Measurements from ENCODE around the gene MB. TPM values are rescaled to one million over a fixed set of nuclear protein-coding genes. Genes with fewer than 3 reads are reported as not detected.

Gene MB
- total RNA-seq, 1 donor from 2014 or later, result 0.35 TPM

DNA sequence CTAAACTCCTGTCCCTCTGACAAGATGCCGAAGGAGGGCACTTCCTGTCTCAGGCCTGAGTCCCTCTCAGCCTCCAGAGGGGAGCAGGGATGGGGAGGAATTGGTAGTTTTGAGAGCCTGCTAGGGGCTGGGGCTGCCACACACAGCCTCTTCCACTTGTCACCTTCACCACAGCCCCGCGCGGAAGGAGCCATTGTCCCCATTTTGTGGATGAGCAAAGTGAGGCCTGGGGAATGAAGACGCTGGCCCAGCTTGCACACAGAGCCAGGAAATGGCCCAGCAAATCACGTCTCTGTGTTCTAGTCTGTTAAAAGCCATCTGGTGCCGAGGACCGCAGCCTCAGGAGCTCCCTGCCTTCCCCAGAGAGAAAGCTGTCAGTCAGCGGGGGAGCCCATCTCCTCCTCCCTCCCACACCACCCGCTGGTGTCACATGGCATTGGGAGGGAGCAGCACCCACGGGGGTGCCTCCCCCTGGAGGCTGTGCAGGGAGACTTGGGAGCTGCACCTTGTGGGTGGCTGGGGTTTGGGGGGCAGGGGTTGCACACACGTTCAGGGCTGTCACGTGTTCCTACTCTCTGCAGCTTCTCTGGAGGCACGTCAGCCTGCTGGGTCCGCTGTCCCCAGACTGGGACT is 41.9 kb downstream of the MB start:
- DNase-seq (ENCODE audit: low spot score), result no peak

DNA sequence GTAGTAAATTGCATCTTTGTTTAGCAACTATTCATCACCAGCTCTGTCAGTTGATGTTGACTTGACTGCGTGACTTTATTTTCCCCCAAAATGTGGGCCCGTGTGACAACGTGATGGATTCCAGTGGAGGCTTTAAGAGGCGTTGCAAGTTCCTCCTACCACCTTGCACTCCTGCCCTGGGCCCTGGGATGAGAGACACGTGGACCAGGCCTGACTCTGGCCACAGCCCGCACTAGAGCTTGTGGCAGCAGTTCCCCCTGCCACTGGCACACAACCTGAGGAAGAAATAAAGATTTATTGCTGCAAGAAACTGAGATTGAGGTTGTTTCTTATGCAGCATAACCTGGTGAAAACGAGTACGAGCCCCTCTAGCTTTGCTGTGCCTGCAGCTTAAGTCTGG is 44.6 kb downstream of the MB start:
- DNase-seq (ENCODE audit: low spot score), result no peak

DNA sequence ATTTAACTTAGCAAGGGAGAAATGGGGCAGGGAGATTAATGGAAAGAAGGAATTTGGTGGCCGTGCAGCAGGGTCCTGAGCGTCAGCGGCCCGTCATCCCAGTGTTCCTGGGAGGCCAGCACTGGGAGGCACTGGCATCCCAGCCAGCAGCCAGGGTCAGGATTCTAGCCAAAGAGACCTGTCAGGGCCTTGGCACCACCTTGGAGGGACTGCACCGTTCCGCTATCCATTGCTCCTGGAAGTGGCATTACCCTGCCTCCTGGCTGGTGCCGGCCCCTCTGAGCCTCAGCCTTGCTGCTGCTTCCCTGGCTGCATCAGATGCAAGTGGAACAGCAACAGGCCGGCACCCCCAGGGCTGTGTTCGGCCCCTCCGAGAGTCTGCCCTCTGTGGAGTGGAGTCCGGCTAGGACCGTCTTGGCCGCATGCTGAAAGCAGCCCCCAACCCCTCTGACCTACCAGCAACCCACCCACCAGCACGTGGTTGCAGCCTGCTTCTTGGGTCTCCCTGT is 46.4 kb downstream of the MB start:
- no peak for DNase-seq (ENCODE audit: low spot score)

DNA sequence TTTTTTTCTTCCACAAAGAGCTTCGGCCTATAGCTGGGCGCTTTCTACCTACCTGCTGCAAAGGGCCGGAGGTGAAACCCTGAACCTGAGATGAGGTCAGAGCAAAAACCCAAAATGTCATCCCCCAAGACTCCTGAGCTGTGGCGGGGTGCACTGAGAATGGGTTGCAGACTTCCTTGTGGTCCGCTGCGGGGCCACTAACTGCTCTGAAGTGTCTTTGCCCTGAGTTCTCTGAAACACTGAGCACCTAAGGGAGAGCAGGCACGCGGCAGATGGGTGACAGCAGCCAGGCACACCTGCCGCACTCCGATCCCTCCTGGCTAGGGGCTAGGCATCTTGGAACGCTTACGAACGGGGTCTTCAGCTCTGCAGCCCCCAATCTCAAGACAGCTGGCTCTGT is 47.2 kb downstream of the MB start:
- DNase-seq (ENCODE audit: low spot score), result no peak

GRCh38 chr22:35568751-35569739 is 48.1 kb downstream of the MB start:
- no peak for DNase-seq (ENCODE audit: low spot score)

DNA sequence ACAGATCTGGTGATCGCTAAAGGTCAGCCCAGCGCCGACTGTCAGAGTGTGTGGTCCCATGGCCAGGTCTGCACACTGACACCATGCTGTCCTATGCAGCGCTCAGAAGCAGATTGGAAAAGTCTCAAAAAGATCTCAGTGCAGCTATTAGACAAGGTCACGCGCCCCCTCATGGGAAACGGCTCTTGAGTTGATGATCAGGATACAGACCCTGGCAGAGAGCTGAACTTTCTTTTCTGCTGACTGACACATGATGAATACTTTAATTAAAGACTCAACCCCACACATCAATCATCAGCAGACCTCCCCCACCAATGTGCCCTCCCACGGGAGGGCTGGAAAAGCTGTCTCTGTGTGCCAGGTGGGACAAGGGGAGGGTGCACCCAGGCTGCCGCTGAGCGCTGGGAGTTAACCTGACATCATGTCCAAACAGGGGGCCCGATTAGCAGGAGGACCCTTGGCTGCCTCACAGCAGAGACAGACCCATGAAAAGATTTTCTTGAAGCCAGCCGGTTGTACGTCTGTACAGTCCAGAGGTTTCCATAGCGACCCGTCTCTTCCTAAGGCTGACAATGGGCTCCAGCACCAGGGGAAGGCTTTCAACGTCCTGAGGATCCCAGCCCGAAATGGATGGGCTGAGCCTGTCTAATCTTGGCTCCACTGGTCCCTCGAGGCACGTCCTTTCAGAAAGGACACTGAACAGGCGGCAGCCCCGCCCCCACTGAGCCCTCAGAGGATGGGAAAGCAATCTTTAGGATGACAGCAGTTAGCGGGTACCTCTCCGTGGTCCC is 49.6 kb downstream of the MB start:
- DNase-seq (ENCODE audit: low spot score), result no peak

DNA sequence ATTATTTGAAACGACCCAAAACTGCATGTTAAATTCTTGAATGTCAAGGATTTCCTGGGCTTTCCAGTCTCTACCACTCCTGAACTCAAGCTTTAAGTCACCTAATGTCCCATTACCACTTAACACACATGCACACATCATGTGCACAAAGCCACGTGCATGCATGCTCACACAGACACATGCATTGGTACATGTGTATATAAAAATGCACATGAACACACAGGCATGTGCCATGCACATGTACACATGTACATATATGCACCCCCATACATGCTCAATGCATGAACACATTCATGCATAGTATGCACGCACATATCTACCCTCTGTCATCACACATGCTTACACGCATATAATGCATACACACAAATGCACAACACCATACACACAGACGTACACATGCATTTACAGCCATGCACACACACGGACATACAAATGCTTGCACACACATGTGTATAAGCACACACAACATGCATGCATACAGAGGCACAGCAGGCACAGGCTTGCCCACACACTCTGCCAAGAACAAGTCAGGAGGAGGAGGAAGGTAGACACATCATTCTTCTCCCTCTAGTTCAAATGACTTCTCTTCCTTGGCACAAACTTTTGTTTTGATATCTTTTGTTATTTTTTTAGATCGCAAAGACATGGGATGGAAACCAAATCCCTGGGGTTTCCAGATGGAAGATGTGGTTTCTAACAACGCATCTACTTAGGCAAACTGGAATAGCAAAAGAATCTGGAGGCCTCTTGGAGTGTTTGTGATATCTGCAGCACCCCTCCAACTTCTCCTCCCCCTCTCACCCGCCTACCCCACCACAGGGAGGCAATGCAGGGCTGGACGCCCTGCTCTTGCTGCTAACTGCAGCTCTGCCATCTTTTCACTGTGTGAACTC is 51.9 kb downstream of the MB start:
- no peak for DNase-seq (ENCODE audit: low spot score)

DNA sequence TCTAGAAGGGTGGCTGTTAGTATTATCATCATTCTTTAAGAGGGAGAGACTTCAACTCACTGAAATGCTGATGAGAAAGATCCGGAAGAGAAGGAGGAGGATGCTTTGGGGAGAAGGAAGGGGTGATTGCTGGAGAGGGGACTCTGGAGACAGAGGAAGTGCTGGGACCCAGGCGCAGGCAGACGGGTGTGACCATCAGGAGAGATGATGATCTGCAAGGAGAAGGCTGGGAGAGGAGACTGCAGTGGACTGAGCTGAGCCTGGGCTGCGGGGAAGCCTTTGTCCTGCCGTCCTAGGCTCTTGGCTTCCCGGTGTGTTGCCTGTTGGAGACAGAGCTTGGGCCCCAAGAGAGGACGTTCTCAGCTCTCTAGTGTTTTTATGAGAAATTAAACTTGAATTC is 53.9 kb downstream of the MB start:
- no peak for DNase-seq (ENCODE audit: low spot score)

- no peak for DNase-seq (ENCODE audit: low spot score)
These were observed 55.2 kb downstream of the MB start for GRCh38 chr22:35561796-35562526.

GRCh38 chr22:35560824-35561223 is 56.3 kb downstream of the MB start:
- DNase-seq (ENCODE audit: low spot score), result no peak

- DNase-seq (ENCODE audit: low spot score), result no peak
These were observed 56.8 kb downstream of the MB start for GRCh38 chr22:35560366-35560765.

DNA sequence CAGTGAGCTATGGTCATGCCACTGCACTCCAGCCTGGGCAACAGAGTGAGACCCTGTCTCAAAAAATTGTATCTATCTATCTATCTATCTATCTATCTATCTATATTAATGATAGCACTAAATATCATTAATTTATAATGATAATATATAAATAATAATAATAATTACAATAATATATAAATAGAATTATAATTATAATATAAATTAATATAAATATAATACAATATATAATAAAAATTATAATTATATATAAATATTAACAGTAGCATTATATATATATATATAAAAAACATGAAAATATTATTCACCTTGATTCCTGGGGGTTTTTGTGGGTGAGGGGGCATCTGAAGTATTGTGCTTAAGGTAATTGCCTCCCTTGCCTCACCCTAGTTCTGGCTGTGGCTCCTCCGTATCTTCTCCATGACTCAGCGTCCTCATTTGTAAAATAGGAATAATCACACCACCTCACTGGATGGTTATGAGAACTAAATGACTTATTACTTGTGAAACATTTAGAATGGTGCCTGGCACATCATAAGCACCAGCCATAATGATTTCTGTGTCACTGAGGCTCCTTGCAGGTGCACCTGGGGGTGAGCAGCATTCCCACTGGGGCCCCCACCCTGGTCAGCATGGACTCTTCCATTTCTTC is 57.6 kb downstream of the MB start:
- DNase-seq (ENCODE audit: low spot score), result no peak

DNA sequence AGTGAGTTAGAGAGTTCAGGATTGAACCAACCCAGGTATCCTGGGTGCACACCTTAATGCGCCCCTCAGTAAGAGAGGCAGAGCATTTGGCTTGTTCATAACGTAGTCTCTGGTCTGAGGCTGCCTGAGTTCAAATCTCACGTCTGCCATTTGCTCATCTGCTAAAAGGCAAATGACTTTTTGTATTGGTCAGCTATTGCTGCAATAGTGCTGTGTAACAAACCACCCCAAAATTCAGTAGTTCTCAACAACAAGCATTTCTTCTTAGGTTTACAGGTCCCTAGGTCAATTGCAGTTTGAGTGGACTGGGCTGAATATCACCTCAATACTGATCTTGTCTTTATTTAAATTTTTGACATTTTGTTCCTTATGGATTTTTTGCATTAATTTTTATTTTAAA is 58.4 kb downstream of the MB start:
- DNase-seq (ENCODE audit: low spot score), result no peak

DNA sequence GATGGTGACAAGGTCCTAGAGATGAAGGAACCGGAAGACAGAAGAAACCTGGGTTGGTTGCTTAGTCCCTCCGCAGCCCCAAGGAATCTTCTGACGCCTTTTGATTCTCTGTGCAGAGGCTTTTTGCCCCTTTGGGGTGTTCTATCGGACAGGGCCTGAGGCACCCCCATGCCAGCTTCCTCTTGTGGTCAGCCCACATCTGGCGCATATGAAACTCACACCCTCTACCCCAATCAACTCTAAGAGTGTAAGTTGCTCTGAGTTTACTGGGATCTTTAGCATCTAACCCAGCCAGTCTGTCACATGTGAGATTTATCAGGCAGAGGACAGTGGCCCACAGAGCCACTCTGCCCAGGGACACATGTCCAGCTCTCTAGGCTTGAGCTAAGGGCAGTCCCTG is 59.1 kb downstream of the MB start:
- no peak for DNase-seq (ENCODE audit: low spot score)

Other genes starting within 250 kb of the MB start
- gene HMOX1, start 236.2 kb downstream of the MB start, total RNA-seq, result 41.1 TPM
- gene MCM5, start 217.2 kb downstream of the MB start, total RNA-seq, result 25.4 TPM
- 4.4 TPM for gene RASD2, start 76.5 kb downstream of the MB start, total RNA-seq
- 27.0 TPM for gene APOL6, start 31.1 kb upstream of the MB start, total RNA-seq
- not detected for gene APOL5, start 100.5 kb upstream of the MB start, total RNA-seq

Measured in mucosa of gallbladder (tissue), 1 donor.